Activated CD8-positive, alpha-beta memory T cell treated with anti-CD3 and anti-CD28 coated beads for 4 hours (primary cell): ENCODE results near the gene OR5B2.
"Not testable (repeated sequence)": the region's sequence is repeated elsewhere in the genome, so short reads cannot be mapped to it uniquely, and the experiment has no call there.

Source experiments
- DNase-seq, 2 donors: peaks; one replicate each; pipeline ENCODE4 v3.0.0-alpha.2; 2020; ENCODE audit warnings: low read depth in 2 of 2

OR5B2 gene

DNA sequence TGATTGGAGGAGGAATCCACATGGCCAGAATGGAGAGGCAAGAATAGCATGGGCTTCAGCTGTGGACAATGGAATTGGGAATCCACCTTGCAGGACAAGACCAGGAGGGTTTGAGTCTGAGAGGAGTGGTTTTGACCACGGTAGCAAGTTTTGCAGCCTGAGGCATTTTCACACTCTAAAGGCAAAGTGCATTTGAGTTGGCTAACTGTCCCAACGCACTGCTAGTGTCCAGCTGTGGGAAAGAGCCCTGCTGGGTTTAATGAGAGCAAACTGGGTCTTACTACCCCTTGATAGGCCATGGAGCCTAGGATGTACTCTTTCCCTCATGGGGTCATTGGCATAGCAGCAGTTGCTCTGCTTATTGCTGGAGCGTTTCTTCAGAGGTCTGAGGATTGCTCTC is at the start of gene OR5B2:
OR5B2 (minus strand) TSS at position 101 of the 400 bp plus-strand sequence. CDS start 4,860 bp downstream, outside the sequence.
- DNase-seq = no peak

DNA sequence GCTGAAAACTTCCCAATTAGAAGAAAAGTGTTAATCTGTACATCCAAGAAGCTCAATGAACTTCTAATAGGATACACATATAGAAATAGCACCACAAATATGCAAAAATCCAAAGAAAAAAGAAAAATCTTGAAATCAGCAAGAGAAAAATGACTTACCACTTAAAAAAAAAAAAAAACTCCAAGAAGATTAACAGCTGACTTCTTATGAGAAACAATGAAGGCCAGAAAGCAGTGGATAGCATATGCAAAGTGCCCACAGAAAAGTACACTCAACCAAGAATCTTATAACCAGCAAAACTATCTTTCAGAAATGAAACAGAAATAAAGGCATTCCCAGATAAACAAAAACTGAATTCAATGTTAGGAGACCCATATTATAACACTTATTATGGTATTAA is 44.0 kb upstream of the OR5B2 start:
- no peak for DNase-seq

DNA sequence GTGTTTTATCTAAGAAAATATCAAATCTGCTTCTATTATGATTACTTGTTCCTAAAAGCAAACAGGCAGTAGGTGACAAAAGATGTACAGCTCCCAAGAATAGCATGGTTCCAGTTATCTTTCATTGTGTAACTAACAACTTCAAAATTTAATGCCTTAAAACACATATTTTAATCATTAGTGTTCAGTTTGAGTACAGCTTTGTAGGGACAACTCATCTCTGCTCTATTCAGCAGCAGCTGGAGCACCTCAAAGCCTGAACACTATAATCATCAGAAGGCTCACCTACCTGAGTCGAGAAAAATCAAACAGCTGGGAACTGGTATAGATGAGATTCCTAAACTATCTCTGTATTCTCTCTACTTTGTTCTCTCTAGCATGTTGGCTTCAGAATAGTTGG is 38.4 kb upstream of the OR5B2 start:
- no peak for DNase-seq

DNA sequence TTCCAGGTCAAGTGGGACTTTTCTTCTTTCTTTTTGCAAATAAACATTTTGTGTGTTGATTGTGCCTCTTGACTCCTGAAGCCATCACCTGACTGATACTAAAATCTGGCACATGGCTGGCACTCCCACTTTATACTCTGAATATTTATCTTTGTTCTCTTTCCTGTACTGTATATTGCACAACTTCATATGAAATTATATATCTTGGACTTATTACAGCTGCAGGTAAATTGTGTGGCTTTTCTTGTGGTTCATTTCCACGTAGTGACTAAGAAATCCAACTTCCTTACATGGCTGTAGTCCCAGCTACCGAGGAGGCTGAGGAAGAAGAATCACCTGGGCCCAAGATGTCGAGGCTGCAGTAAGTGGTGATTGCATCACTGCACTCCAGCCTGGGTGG is 37.8 kb upstream of the OR5B2 start:
- no peak for DNase-seq

DNA sequence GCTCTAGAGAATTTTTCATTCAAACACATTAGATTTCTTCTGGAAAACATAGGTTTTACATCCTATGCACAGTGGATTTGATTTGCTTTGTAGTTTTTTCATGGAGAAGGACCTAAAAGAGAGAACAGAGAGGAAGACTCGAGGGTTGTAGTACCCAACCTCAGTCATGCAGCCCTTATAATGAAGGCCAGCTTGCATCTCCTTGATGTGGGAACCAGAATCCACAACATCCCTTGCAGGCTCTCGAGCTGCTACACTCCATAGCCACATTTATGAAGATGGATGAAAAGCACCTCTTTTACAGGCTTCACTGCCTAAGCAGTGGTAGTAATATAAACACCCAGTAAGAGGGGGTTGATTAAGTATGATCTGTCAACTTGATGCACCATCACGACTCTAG is 23.7 kb upstream of the OR5B2 start:
- DNase-seq = no peak

DNA sequence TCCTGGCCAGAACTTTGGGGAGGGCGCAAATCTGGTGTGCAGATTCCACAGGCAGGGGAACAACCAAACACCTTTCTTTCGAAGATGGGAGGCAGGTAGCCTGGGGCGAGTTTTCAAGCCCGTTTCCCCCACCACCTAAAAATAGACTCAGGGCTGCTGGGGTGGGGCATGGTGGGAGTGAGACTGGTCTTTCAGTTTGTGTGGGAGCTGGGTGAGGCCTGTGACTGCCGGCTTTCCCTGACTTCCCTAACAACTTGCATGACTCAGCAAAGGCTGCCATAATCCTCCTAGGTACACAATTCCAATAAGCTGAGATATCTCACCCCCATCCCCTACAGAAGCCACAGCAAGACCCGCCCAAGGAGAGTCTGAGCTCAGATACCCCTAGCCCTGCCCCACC is 18.4 kb upstream of the OR5B2 start:
- DNase-seq = no peak

DNA sequence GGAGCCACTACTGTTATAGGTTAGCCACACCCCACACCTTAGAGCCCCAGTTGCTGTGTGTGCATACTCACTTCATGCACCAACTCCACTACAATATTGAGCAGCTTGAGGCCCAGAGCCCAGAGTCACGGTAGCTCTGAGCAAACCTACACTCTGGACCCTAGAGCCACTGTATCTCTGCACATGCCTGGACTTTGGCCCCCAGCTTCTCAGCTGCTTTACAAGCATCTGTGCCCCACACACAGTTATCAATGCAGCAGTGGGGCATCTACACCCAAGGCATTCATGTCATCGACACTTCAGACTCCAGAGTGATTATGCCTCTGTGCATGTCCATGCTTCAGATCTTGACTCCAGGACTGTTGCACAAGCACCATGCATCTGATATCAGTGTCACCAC is 16.4 kb upstream of the OR5B2 start:
- DNase-seq = no peak

DNA sequence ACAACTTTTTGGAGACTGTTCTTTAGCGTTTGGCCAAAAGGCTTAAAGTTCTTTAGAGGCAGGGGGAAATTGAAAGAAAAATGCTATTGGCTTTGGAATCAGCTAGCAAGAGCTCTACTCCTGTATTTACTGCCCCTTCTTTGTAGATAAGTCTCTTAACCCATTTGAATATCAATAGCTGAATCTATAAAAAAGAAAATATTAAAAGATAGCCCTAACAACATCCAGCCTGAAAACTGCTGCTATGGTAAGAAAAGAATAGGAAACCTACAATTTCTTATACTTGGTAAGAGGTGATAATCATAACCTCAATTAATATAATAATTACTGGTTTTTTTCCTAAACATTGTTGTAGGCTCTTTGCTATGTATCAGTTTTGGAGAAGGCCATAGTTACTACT is 14.2 kb upstream of the OR5B2 start, which contains the start of gene OR5B12:
OR5B12 (minus strand) TSS at position 101 of the 400 bp plus-strand sequence. CDS start 2,085 bp downstream, outside the sequence.
- no peak for DNase-seq

DNA sequence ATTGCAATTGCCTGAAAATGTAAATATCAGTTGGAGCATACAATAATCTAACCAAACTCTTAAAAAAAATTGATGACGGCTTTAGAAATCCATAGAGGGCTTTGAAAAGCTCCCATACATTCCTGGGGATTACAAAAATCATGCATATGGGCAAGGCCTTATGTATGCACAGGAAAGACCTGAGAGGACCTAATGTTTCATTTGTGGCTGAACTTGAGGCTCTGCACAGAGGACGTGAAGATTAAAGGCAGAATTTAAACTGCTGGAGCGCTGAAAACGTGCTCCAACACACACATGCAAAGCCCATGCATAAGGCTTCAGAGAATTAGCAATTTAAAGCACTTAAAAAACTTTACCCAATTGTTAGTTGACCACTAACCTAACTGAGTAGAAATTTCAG is 10.6 kb upstream of the OR5B2 start:
- DNase-seq = no peak

DNA sequence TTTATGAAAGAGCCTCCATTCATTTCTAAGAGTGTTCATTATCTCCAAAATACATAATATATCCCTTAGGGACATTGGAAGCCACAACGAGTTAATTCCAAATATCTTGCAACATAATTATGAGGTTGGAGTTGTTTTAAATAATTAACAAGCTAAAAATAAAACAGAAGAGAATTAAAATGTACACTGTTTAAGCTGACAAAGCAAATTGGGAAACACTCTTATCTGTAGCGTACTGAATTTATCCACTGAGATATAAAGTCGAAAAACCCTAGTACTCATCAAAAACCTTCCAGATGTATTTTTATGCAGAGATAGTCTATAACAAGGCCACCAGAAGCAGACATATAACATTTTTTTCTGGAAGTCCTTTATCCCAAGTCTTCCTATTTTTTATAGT is 6.3 kb upstream of the OR5B2 start:
- no peak for DNase-seq

DNA sequence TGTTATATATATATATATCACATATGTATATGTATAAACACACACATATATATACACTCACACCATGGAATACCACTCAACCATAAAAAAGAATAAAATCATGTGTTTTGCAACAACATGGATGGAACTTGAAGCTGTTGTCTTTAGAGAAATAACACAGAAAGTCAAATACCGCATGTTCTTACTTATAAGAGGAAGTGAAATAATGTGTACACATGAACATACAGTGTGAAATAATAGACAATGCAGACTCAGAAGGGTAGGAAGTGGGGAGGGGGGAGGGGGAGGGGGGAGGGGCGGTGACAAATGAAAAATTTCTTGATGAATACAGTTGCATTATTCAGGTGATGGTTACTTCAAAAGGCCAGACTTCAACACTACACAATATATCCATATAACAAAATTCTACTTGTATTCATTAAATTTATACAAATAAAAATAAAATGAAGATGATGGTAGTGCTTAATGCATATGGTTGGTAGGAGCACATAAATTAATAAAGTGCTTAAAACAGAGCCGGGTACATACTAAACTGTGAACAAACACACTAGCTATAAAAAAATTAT is 5.8 kb upstream of the OR5B2 start:
- no peak for DNase-seq

DNA sequence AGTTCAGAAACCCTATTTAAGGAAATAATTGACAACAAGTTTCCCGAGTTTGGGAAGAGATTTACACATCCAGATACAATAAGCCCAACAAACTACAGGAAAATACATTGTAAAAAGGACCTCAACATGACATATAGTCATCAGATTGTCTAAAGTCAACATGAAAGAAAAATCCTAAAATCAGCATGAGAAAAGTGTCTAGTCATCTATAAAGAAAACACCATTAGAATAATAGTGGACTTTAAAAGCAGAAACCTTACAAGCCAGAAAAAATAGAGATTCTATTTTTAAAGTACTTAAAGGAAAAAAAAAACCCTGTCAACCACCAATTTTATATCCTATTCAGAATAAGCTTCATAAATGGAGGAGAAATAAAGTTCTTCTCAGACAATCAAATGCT is 1.4 kb upstream of the OR5B2 start:
- no peak for DNase-seq

DNA sequence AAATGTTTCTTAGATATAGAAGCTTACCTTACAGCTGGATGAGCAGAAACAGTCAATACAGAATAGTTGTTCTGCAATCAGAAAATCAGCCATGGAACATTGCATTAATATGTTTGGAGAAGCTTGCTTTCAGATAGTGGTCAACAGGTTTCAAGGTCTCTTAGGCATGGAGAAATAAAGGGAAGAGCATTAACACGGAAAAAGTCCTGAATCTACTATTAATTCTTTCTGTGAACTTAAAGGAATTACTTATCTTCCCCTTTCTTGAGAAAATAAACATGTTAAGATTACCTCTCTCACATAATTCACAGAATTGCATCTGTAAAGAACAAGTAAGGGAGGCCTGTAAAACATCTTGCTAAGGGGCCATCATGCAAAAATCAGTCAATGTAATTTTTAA is 21.1 kb downstream of the OR5B2 start, which contains the start of gene OR5B3:
OR5B3 (minus strand) TSS at position 101 of the 400 bp plus-strand sequence. CDS start 3,465 bp downstream, outside the sequence.
- DNase-seq = no peak

DNA sequence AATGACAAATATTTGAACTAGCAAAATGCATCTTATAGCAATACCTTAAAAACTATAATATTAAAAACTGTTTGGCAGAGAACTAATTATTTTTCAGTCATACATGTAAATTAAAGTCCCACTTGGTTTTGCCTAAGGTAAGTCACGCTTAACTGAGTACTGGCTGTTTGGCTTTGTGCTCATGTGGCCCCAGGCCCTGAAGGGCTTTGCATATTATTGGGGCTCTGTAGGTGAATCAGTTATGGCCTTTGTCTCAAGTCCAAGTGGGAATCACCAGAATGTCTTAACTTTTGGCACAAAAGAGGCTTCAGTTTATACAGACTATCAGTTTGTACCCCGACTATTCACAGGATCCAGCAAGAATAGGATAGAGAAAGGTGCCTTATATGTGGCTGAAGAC is 28.3 kb downstream of the OR5B2 start:
- DNase-seq = not testable (repeated sequence)

DNA sequence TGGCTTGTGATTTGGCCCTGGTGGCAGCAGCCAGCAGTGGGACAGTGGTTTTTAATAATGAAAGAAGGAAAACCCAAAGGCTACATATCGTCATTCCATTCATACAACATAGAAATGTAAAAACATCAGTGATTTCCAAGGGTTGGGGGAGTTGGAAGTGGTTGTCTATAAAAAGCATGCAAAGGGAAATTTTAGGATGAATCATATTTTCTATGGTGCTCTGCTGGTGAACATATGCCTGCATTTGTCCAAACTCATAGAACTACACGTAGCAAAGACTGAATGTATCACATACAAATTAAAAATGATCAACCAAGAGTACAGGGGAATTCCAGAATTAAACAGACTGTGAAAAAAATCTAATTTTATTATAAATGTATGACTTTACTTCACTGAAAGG is 32.3 kb downstream of the OR5B2 start:
- DNase-seq = no peak

DNA sequence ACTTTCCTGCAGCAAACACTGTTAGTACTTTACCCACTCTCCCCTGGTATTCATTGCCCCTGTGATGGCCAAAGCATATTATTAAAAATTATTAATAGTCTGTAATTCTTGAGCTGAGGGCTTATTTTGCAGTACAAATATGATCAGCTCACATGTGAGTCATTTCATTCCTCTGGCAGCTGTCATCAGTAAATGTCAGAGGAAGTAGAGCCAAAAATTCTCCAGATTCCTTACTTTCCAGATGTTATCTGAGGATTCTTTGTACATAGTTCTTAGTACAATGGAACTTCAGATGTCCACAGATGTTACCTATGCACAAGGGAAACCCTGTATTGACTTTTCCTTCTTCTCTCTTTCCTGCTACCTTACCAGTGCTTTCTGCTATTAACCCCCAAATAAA is 33.7 kb downstream of the OR5B2 start:
- DNase-seq = no peak

DNA sequence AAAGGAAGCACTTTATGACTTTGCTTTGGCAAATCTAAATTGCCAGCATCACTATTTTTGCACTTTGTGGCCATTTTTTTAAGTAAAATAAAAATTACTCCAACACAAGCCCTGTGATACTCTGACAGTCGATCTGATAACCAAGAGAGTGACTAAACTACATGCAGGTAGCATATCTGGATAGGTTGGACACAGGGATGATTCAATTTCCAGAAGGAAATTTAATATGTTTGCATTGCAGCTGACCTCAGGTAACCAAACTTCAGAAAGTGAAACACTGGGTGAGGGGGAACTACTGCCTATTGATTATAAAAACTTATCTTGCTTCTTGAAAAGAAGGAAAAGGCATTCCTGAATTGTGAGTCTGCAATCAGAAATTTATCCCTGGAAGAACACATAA is 35.2 kb downstream of the OR5B2 start:
- no peak for DNase-seq

DNA sequence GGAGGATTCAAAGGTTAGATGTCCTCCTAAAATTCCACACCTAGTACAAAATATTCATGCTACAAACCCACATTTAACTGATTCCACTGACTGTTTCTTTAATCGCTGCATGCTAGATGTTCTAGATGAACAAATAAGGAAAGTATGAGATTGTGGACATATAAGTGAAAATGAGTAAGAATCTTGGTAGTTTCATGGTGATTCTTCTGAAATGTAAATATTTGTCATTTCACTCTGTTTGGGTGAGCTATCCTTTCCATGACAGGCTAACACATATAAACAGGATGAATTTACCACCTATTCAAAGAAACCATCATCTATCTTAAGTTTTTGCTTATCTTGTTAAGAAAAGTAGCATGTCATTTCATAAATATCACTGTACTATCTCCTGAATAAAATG is 36.0 kb downstream of the OR5B2 start:
- DNase-seq = no peak

DNA sequence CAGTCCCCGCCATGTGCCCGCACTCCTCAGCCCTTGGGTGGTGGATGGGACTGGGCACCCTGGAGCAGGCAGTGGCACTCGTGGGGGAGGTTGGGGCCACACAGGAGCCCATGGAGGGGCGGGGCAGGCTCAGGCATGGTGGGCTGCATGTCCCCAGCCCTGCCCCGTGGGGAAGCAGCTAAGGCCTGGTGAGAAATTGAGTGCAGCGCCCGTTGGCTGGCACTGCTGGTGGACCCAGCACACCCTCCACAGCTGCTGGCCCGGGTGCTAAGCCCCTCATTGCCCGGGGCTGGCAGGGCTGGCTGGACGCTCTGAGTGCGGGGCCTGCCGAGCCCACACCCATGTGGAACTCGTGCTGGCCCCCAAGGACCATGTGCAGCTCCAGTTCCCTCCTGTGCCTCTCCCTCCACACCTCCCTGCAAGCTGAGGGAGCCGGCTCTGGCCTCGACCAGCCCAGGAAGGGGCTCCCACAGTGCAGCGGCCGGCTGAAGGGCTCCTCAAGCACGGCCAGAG is 37.3 kb downstream of the OR5B2 start:
- DNase-seq = no peak
